Loucy (cell line): Measurements from ENCODE around the gene ATP11C.

ENCODE experiments used
- H2AFZ ChIP-seq: fragments of 200-600 bp; sonication (generic); 2 replicates; pipeline ENCODE4 v1.6.0; 2016; ENCODE audit warnings: antibody characterized with exemption, mild to moderate bottlenecking, low read length, moderate library complexity
- H3F3A ChIP-seq: fragments of 200-600 bp; 2 replicates; pipeline ENCODE4 v1.6.0; 2016; ENCODE audit warnings: antibody characterized with exemption, low read depth, mild to moderate bottlenecking
- H3K27me3 ChIP-seq: fragments of 200-600 bp; sonication (generic); 2 replicates; pipeline ENCODE4 v1.6.1; 2014; ENCODE audit warnings: low read length, mild to moderate bottlenecking; ENCODE audit not compliant: insufficient read depth, poor library complexity, severe bottlenecking
- H3K36me3 ChIP-seq: fragments of 200-600 bp; sonication (generic); 2 replicates; pipeline ENCODE4 v1.6.1; 2016; ENCODE audit warnings: low read length; ENCODE audit not compliant: insufficient read depth
- H3K4me1 ChIP-seq: fragments of 200-600 bp; sonication (generic); 2 replicates; pipeline ENCODE4 v1.5.1; 2014; ENCODE audit warnings: low read length, mild to moderate bottlenecking; ENCODE audit not compliant: insufficient read depth, poor library complexity, severe bottlenecking
- H3K4me2 ChIP-seq: fragments of 200-600 bp; sonication (generic); 2 replicates; pipeline ENCODE4 v1.6.0; 2014; ENCODE audit warnings: antibody characterized with exemption, low read length, low read depth, mild to moderate bottlenecking; ENCODE audit not compliant: poor library complexity, severe bottlenecking
- H3K4me3 ChIP-seq: fragments of 200-600 bp; sonication (generic); 2 replicates; pipeline ENCODE4 v1.5.1; 2014; ENCODE audit warnings: low read length, mild to moderate bottlenecking, mixed read lengths; ENCODE audit not compliant: poor library complexity, severe bottlenecking
- H3K79me2 ChIP-seq: fragments of 200-600 bp; sonication (generic); 2 replicates; pipeline ENCODE4 v1.6.1; 2014; ENCODE audit warnings: low read length; ENCODE audit not compliant: insufficient read depth
- H3K9ac ChIP-seq: fragments of 200-600 bp; sonication (generic); 2 replicates; pipeline ENCODE4 v1.6.0; 2014; ENCODE audit warnings: mild to moderate bottlenecking, low read depth, low read length, moderate library complexity; ENCODE audit not compliant: poor library complexity, severe bottlenecking
- H3K9me2 ChIP-seq: fragments of 200-600 bp; sonication (generic); replicated peaks from 2 replicates; pipeline ENCODE4 v1.6.1; 2016; ENCODE audit warnings: low read depth, low read length, mixed read lengths
- H3K9me3 ChIP-seq: fragments of 200-600 bp; sonication (generic); 2 replicates; pipeline ENCODE4 v1.6.1; 2014; ENCODE audit warnings: mild to moderate bottlenecking, antibody characterized with exemption, low read length, low read depth; ENCODE audit not compliant: insufficient read depth
- H4K20me1 ChIP-seq: fragments of 200-600 bp; sonication (generic); 2 replicates; pipeline ENCODE4 v1.6.0; 2014; ENCODE audit warnings: antibody characterized with exemption, low read length, mild to moderate bottlenecking; ENCODE audit not compliant: insufficient read depth, poor library complexity, severe bottlenecking
- CTCF ChIP-seq: fragments of 200-600 bp; sonication (generic); conservative IDR thresholded peaks from 2 replicates; pipeline ENCODE4 v1.5.1; 2014; ENCODE audit warnings: mild to moderate bottlenecking, antibody characterized with exemption, low read length
- EZH2phosphoT487 ChIP-seq: fragments of 200-600 bp; IDR thresholded peaks from 2 replicates; pipeline ENCODE4 v1.6.1; 2018; ENCODE audit warnings: antibody characterized with exemption, mild to moderate bottlenecking, moderate library complexity, borderline replicate concordance

ATP11C gene

GRCh38 chrX:139907078-139907477 lies 25.8 kb downstream of the ATP11C start:
- Histone ChIP-seq H3K36me3 (no peaks in the 10 kb centered on the region), H3F3A (no peaks in the 10 kb centered on the region), H4K20me1 (peaks cover 18% of the 10 kb centered on the region)

DNA sequence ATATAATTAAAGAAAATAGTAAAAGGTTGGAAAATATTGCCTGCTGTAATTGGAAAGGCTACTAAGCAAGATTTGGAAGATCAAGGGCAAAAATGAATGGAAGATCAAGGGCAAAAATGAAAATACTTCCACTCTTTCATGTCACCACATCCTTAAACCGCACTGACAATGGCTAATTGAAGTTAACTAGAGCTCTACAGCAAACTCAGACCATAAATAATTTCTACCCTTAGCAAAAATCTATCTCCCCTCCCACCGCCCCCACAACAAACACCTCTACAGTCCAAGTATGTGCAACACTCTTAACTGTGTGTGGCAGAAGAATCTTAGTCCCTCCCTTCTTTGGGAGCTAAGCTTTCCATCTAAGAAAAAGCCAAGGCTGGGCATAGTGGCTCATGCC lies 27.1 kb downstream of the ATP11C start:
- Histone ChIP-seq H3K4me1 (no peaks in the 10 kb centered on the region), H3F3A (no peaks in the 10 kb centered on the region), H4K20me1 (peaks cover 18% of the 10 kb centered on the region), H3K9me2 (no peaks in the 10 kb centered on the region), H3K36me3 (no peaks in the 10 kb centered on the region), H3K9me3 (no peaks in the 10 kb centered on the region), H3K4me2 (no peak overlapping the region), H3K4me3 (no peak overlapping the region), H3K9ac (no peak overlapping the region), H3K27me3 (no peaks in the 10 kb centered on the region), H2AFZ (no peak overlapping the region), H3K79me2 (peaks cover 22% of the 10 kb centered on the region; the same call in 1 of the 2 replicates)
- TF ChIP-seq CTCF: no peak
- no peak for TF ChIP-seq EZH2phosphoT487

More at GRCh38 chrX:139907078-139907477, 25.8 kb downstream of the ATP11C start:
- Histone ChIP-seq H3K9ac (no peak overlapping the region), H3K9me3 (no peaks in the 10 kb centered on the region), H3K79me2 (peaks cover 29% of the 10 kb centered on the region; the same call in 1 of the 2 replicates), H2AFZ (no peak overlapping the region), H3K9me2 (no peaks in the 10 kb centered on the region), H3K4me2 (no peak overlapping the region), H3K4me3 (no peak overlapping the region), H3K4me1 (no peaks in the 10 kb centered on the region), H3K27me3 (no peaks in the 10 kb centered on the region)
- no peak for TF ChIP-seq CTCF
- no peak for TF ChIP-seq EZH2phosphoT487

- no peak overlapping the region for H3K4me3 ChIP-seq
- H3K9me2 ChIP-seq: no peaks in the 10 kb centered on the region
- H3K36me3 ChIP-seq: no peaks in the 10 kb centered on the region
- H4K20me1 ChIP-seq: peaks cover 18% of the 10 kb centered on the region
- no peaks in the 10 kb centered on the region for H3K9me3 ChIP-seq
- no peak overlapping the region for H2AFZ ChIP-seq
- no peaks in the 10 kb centered on the region for H3F3A ChIP-seq
- H3K4me2 ChIP-seq: no peak overlapping the region
- H3K27me3 ChIP-seq: no peaks in the 10 kb centered on the region
- H3K4me1 ChIP-seq: no peaks in the 10 kb centered on the region
- H3K9ac ChIP-seq: no peak overlapping the region
- no peak for TF ChIP-seq CTCF
- peaks cover 22% of the 10 kb centered on the region; the same call in 1 of the 2 replicates for H3K79me2 ChIP-seq
Measured at GRCh38 chrX:139905051-139905450, 27.8 kb downstream of the ATP11C start.
